NT2/D1 (cell line): ENCODE measurements around the gene KRT15.

ENCODE experiments used
- SUZ12 ChIP-seq: IDR thresholded peaks from 2 replicates; pipeline ENCODE4 v1.6.1; 2011; ENCODE audit not compliant: insufficient read length, insufficient read depth; ENCODE audit errors: extremely low read depth
- YY1 ChIP-seq: IDR thresholded peaks from 2 replicates; pipeline ENCODE4 v1.6.1; 2011; ENCODE audit not compliant: insufficient read length, insufficient read depth

- TF ChIP-seq YY1 (no peak), SUZ12 (no peak)
Observed at GRCh38 chr17:41534899-41535546, 16.3 kb upstream of the KRT15 start.
